GM12878 (cell line): ENCODE measurements around the gene CDH4. TPM values are rescaled to one million over a fixed set of nuclear protein-coding genes. Genes with fewer than 3 reads are reported as not detected.

Source experiments
- CBFB ChIP-seq: IDR thresholded peaks from 2 replicates; pipeline ENCODE4 v1.6.1; 2016; ENCODE audit warnings: antibody characterized with exemption, low read depth
- CEBPZ ChIP-seq: fragments of 150-350 bp; IDR thresholded peaks from 2 replicates; pipeline ENCODE4 v1.6.1; 2016; ENCODE audit warnings: low read depth, low read length
- CTCF ChIP-seq, 3 experiments: IDR thresholded peaks in 2 of 3; conservative IDR thresholded peaks in 1 of 3; 2 replicates each; pipeline ENCODE4 v1.5.1; 2011; ENCODE audit warnings: low read depth in 3 of 3, low read length in 3 of 3, mild to moderate bottlenecking in 3 of 3, control low read depth in 2 of 3, moderate library complexity in 2 of 3, inconsistent platforms in 1 of 3, mixed read lengths in 1 of 3; ENCODE audit not compliant: control insufficient read depth in 2 of 3, insufficient read depth in 1 of 3; ENCODE audit errors: extremely low read depth in 1 of 3
- IKZF1 ChIP-seq: fragments of 450-650 bp; conservative IDR thresholded peaks from 2 replicates; pipeline ENCODE4 v1.6.1; 2017; ENCODE audit warnings: antibody characterized with exemption, mild to moderate bottlenecking
- MEF2A ChIP-seq: IDR thresholded peaks from 2 replicates; pipeline ENCODE4 v1.6.1; 2011; ENCODE audit warnings: low read depth, mild to moderate bottlenecking, low read length, moderate library complexity; ENCODE audit not compliant: insufficient read depth
- TAF1 ChIP-seq: IDR thresholded peaks from 2 replicates; pipeline ENCODE4 v1.6.1; 2011; ENCODE audit warnings: mild to moderate bottlenecking, low read depth, low read length, borderline replicate concordance
- ZBTB33 ChIP-seq: fragments of 450-650 bp; IDR thresholded peaks from 2 replicates; pipeline ENCODE4 v1.6.1; 2017; ENCODE audit warnings: mild to moderate bottlenecking
- ZNF622 ChIP-seq: fragments of 450-650 bp; IDR thresholded peaks from 2 replicates; pipeline ENCODE4 v1.6.1; 2017; ENCODE audit warnings: mild to moderate bottlenecking, inconsistent platforms
- ZNF687 ChIP-seq: fragments of 450-650 bp; IDR thresholded peaks from 2 replicates; pipeline ENCODE4 v1.6.1; 2017; ENCODE audit warnings: mild to moderate bottlenecking, moderate library complexity
- polyA plus RNA-seq, 11 experiments: library from polyadenylated mRNA; depleted of rRNA in 4 of 11; unstranded in 6 of 11; stranded (reverse) in 5 of 11; fragments of >200 nt; fragmentation: Nextera tagmentation in 4 of 11; fragmentation: Illumina TruSeq in 1 of 11; extraction: Ambion mirVana in 4 of 11; extraction: Trizol in 1 of 11; gene quantifications; 1 replicate in 1 of 11; 2 replicates in 10 of 11; pipeline versions ENCODE4 v1.2.1 to v1.2.3, GENCODE V29; 2011 to 2016; ENCODE audit warnings: inconsistent platforms in 2 of 11, missing spikeins in 2 of 11, low read depth in 1 of 11
- total RNA-seq, 4 experiments: library from RNA; depleted of rRNA in 3 of 4; stranded (reverse); fragments of >200 nt in 3 of 4; fragmentation: Illumina TruSeq in 1 of 4; extraction: Trizol in 1 of 4; gene quantifications; 2 replicates each; pipeline versions ENCODE4 v1.2.1 to v1.2.3, GENCODE V29; 2013 to 2021

The CDH4 gene
- total and polyA plus RNA-seq, 10 of the 15 experiments (the other 5 are each of a cell fraction or from before 2014, with no cell fraction given), result not detected

GRCh38 chr20:61558726-61559125, 306.7 kb downstream of the CDH4 start (continued):
- TF ChIP-seq ZBTB33 (no peak), CEBPZ (no peak), CTCF (IDR thresholded peaks at IDR 0.05 in 2 of 3, conservative IDR thresholded peaks at IDR 0.05 in 1 of 3; ENCODE audit: control insufficient read depth in 2 of 3, extremely low read depth in 1 of 3, insufficient read depth in 1 of 3, low read depth in 3 of 3, low read length in 3 of 3) (no peak), MEF2A (no peak), CBFB (no peak), ZNF687 (no peak), IKZF1 (no peak), ZNF622 (no peak), TAF1 (no peak)
